HEK293T (cell line): ENCODE results near the gene SLC26A1.

ENCODE experiments used
- CTCF ChIA-PET: fragments of 350-600 bp; formaldehyde crosslinking; extraction: SDS; loops from one replicate; lab custom pipeline; 2021; ENCODE audit warnings: antibody characterized with exemption, inconsistent platforms; lab: Yijun Ruan, JAX
- POLR2A ChIA-PET: fragments of 350-600 bp; formaldehyde crosslinking; extraction: SDS; loops from one replicate; lab custom pipeline; 2020; ENCODE audit warnings: antibody characterized with exemption, inconsistent platforms; lab: Yijun Ruan, JAX
- DNase-seq: peaks from one replicate; pipeline ENCODE4 v3.0.0; 2012; ENCODE audit warnings: mixed read lengths; ENCODE audit errors: extremely low spot score
- ARNT ChIP-seq: fragments of 450-650 bp; IDR thresholded peaks from 2 replicates; pipeline ENCODE4 v1.6.1; 2017; ENCODE audit warnings: mild to moderate bottlenecking
- BHLHE40 ChIP-seq: fragments of 450-650 bp; IDR thresholded peaks from 2 replicates; pipeline ENCODE4 v1.6.1; 2016; ENCODE audit warnings: mild to moderate bottlenecking, moderate library complexity, borderline replicate concordance
- CTBP1 ChIP-seq: fragments of 450-650 bp; IDR thresholded peaks from 2 replicates; pipeline ENCODE4 v1.6.1; 2016; ENCODE audit warnings: borderline replicate concordance
- ELF4 ChIP-seq: fragments of 450-650 bp; IDR thresholded peaks from 2 replicates; pipeline ENCODE4 v1.6.1; 2017; ENCODE audit warnings: antibody characterized with exemption
- FOXA1 ChIP-seq: fragments of 450-650 bp; IDR thresholded peaks from 2 replicates; pipeline ENCODE4 v1.6.1; 2016; ENCODE audit warnings: mild to moderate bottlenecking
- FOXK2 ChIP-seq: fragments of 450-650 bp; IDR thresholded peaks from 2 replicates; pipeline ENCODE4 v1.6.1; 2016; ENCODE audit warnings: mild to moderate bottlenecking
- FOXM1 ChIP-seq: fragments of 450-650 bp; IDR thresholded peaks from 2 replicates; pipeline ENCODE4 v1.6.1; 2017; ENCODE audit warnings: mild to moderate bottlenecking, borderline replicate concordance
- HDGF ChIP-seq: fragments of 450-650 bp; IDR thresholded peaks from 2 replicates; pipeline ENCODE4 v1.6.1; 2017; ENCODE audit warnings: antibody characterized with exemption, borderline replicate concordance
- L3MBTL2 ChIP-seq: fragments of 450-650 bp; conservative IDR thresholded peaks from 2 replicates; pipeline ENCODE4 v1.6.1; 2016; ENCODE audit warnings: mild to moderate bottlenecking
- LEF1 ChIP-seq: fragments of 450-650 bp; IDR thresholded peaks from 2 replicates; pipeline ENCODE4 v1.6.1; 2017; ENCODE audit warnings: mild to moderate bottlenecking, borderline replicate concordance
- NFRKB ChIP-seq: fragments of 450-650 bp; IDR thresholded peaks from 2 replicates; pipeline ENCODE4 v1.6.1; 2016; ENCODE audit warnings: mild to moderate bottlenecking, moderate library complexity
- PKNOX1 ChIP-seq: fragments of 450-650 bp; IDR thresholded peaks from 2 replicates; pipeline ENCODE4 v1.6.1; 2016
- SP1 ChIP-seq: fragments of 450-650 bp; IDR thresholded peaks from 2 replicates; pipeline ENCODE4 v1.6.1; 2017
- SUZ12 ChIP-seq: fragments of 450-650 bp; IDR thresholded peaks from 2 replicates; pipeline ENCODE4 v1.6.1; 2016; ENCODE audit warnings: mild to moderate bottlenecking
- TARDBP ChIP-seq: fragments of 450-650 bp; IDR thresholded peaks from 2 replicates; pipeline ENCODE4 v1.6.1; 2016
- ZNF384 ChIP-seq: fragments of 450-650 bp; IDR thresholded peaks from 2 replicates; pipeline ENCODE4 v1.6.1; 2016

SLC26A1 gene

DNA sequence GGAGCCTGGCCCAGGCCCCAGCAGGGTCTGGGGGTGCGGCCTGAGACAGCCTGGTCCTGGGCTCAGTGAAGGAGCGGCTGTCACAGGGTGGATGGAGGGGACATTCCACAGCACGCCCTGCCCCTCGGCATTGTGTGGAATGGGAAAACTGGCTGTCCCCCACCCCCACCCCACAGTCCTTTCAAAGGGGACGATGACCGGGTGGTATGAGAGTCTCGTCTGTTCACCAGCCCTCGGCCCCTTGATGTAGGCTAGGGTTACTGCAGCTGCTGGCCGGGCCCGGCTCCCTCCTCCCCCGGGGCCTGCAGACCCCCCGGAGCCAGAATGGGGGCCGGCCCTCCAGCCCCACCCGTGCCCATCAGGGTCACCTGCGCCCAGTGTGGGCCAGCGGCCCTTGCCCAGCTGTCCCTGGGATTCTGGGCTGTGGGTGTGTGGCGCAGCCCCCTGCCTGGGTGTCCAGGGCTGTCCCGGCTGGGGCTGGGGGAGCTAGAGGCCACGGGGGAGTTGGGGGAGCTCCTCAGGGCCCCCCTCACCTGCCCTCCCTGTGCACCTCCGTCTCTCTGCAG lies 30.0 kb upstream of the SLC26A1 start:
- no peak for DNase-seq
- POLR2A ChIA-PET, result no interaction called here
- CTCF ChIA-PET, result no interaction called here
- TF ChIP-seq PKNOX1, result no peak
- TF ChIP-seq FOXM1, result no peak
- TF ChIP-seq CTBP1, result no peak
- TF ChIP-seq SP1, result no peak
- no peak for TF ChIP-seq SUZ12
- no peak for TF ChIP-seq L3MBTL2
- TF ChIP-seq TARDBP, result no peak
- TF ChIP-seq ZNF384, result no peak
- TF ChIP-seq BHLHE40, result no peak
- no peak for TF ChIP-seq HDGF
- no peak for TF ChIP-seq ELF4
- TF ChIP-seq LEF1, result no peak
- TF ChIP-seq ARNT, result no peak

DNA sequence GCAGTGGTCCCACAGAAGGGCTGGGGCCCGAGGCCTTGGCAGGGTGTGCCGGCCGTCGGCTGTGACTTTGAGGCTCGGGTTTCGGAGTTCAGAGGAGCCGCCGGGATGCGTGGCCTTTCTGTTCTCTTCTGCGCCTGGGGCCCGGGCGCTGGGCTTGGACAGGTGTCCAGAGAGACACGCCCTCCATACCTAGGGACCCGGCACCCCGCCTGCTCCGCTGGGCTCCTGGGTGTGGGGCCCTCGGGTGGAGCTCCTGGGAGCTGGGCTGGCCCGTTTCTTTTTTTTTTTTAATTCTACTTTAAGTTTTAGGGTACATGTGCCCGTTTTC lies 29.5 kb upstream of the SLC26A1 start:
- DNase-seq, result no peak
- TF ChIP-seq LEF1 (no peak), L3MBTL2 (no peak), FOXM1 (no peak), FOXK2 (no peak), SP1 (no peak)
- CTCF ChIA-PET, result no interaction called here
- POLR2A ChIA-PET, result no interaction called here

DNA sequence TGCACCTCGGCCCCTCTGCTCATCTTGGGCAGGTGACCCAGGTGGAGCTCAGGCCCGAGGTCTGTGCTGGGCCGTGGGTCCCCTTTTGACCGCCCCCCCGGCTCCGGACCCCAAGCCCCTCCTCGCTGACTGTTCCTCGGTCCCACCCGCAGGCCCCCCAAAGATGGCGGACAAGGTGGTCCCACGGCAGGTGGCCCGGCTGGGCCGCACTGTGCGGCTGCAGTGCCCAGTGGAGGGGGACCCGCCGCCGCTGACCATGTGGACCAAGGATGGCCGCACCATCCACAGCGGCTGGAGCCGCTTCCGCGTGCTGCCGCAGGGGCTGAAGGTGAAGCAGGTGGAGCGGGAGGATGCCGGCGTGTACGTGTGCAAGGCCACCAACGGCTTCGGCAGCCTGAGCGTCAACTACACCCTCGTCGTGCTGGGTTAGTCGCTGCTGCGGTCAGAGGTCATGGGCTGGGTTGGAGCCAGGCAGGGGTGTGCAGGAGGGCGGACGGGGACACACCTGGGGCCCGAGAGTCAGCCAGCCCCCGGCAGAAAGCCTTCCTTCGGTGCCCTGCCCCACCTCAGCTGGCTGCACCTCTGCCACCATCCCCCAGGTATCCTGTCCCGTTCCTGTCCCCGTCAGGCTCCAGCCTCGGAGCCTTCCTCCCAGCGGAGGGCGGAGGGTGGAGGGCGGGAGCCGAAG lies 29.0 kb upstream of the SLC26A1 start:
- POLR2A ChIA-PET, result no interaction called here
- no peak for TF ChIP-seq SP1
- DNase-seq, result no peak
- CTCF ChIA-PET, result no interaction called here

GRCh38 chr4:1021386-1022050 lies 28.3 kb upstream of the SLC26A1 start:
- no peak for DNase-seq
- CTCF ChIA-PET, result no interaction called here

GRCh38 chr4:1019729-1020470 lies 26.7 kb upstream of the SLC26A1 start:
- ChIA-PET CTCF (no interaction called here), POLR2A (no interaction called here)
- no peak for DNase-seq
- no peak for TF ChIP-seq NFRKB
- TF ChIP-seq ZNF384, result no peak
- no peak for TF ChIP-seq PKNOX1
- no peak for TF ChIP-seq FOXM1
- no peak for TF ChIP-seq LEF1
- no peak for TF ChIP-seq L3MBTL2
- no peak for TF ChIP-seq BHLHE40
- TF ChIP-seq SUZ12, result no peak
- TF ChIP-seq ELF4, result no peak

More at GRCh38 chr4:1021386-1022050, 28.3 kb upstream of the SLC26A1 start:
- POLR2A ChIA-PET, result no interaction called here
- TF ChIP-seq BHLHE40, result no peak
- no peak for TF ChIP-seq ARNT
- no peak for TF ChIP-seq ZNF384
- TF ChIP-seq PKNOX1, result no peak
- no peak for TF ChIP-seq ELF4
- TF ChIP-seq HDGF, result no peak
- no peak for TF ChIP-seq SUZ12
- no peak for TF ChIP-seq FOXA1
- no peak for TF ChIP-seq CTBP1
- no peak for TF ChIP-seq TARDBP
- no peak for TF ChIP-seq FOXM1
- no peak for TF ChIP-seq NFRKB
- TF ChIP-seq SP1, result no peak
- TF ChIP-seq FOXK2, result no peak

DNA sequence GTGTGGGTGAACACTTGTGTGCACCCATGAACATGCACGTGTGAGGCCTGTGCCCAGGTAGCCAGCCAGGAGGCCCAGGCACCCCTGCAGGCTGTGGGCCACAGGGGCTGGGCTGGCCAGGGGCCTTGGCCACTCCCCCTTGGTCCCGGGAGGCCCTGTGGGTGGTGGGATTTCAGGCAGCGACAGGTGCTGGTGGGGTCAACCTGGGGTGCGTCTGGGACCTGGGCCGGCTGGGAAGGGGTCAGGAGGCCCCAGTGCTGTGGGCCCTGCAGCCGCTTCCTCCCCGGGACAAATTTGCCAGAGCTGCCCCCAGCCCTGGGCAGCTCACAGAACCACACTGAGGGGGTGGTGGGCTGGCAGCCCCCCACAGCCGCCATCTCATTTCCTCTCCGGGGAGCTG lies 26.1 kb upstream of the SLC26A1 start:
- no peak for DNase-seq
- CTCF ChIA-PET, result no interaction called here
- POLR2A ChIA-PET, result no interaction called here
- TF ChIP-seq LEF1 (no peak), PKNOX1 (no peak), SP1 (no peak), ZNF384 (no peak)
